Keratinocyte (primary cell): ENCODE data around the gene SFXN2. TPM values are rescaled to one million over a fixed set of nuclear protein-coding genes. Genes with fewer than 3 reads are reported as not detected.

ENCODE experiments used
- DNase-seq: peaks from one replicate; pipeline ENCODE4 v3.0.0-alpha.2; 2011; ENCODE audit warnings: low read depth, missing footprints, low spot score
- FAIRE-seq: peaks from 2 replicates; lab custom pipeline; 2011; peaks lifted over from hg19 to GRCh38; lab: Jason Lieb, UNC
- H2AFZ ChIP-seq: 2 replicates; pipeline ENCODE4 v1.6.0; 2012; ENCODE audit warnings: low read length, control low read depth, inconsistent platforms; ENCODE audit not compliant: control insufficient read depth
- H3K27ac ChIP-seq: 2 replicates; pipeline ENCODE4 v1.5.1; 2011; ENCODE audit warnings: low read length; ENCODE audit not compliant: control insufficient read depth, insufficient read depth
- H3K27me3 ChIP-seq: 3 replicates; pipeline ENCODE4 v1.6.0; 2011; ENCODE audit warnings: low read length; ENCODE audit not compliant: control insufficient read depth, insufficient read depth; ENCODE audit errors: extremely low read depth
- H3K36me3 ChIP-seq, 2 experiments: 2 replicates in 1 of 2; 3 replicates in 1 of 2; pipeline ENCODE4 v1.5.1; 2011; ENCODE audit warnings: low read length in 2 of 2, mild to moderate bottlenecking in 1 of 2; ENCODE audit not compliant: control insufficient read depth in 2 of 2, insufficient read depth in 2 of 2; ENCODE audit errors: extremely low read depth in 1 of 2
- H3K4me1 ChIP-seq: 3 replicates; pipeline ENCODE4 v1.5.1; 2011; ENCODE audit warnings: low read length; ENCODE audit not compliant: control insufficient read depth, insufficient read depth; ENCODE audit errors: extremely low read depth
- H3K4me2 ChIP-seq: 3 replicates; pipeline ENCODE4 v1.6.0; 2011; ENCODE audit warnings: low read depth, low read length; ENCODE audit not compliant: control insufficient read depth, insufficient read depth; ENCODE audit errors: extremely low read depth
- H3K4me3 ChIP-seq, 3 experiments: fragments of 200-600 bp in 1 of 3; sonication (generic) in 1 of 3; 2 replicates in 2 of 3; 3 replicates in 1 of 3; pipeline ENCODE4 v1.5.1; 2011 to 2016; ENCODE audit warnings: low read length in 3 of 3, mild to moderate bottlenecking in 3 of 3, control low read depth in 2 of 3, inconsistent platforms in 1 of 3, low read depth in 1 of 3, mixed read lengths in 1 of 3, mixed run types in 1 of 3, moderate library complexity in 1 of 3; ENCODE audit not compliant: control insufficient read depth in 2 of 3, insufficient read depth in 2 of 3; ENCODE audit errors: extremely low read depth in 1 of 3
- H3K79me2 ChIP-seq: 2 replicates; pipeline ENCODE4 v1.6.0; 2012; ENCODE audit warnings: low read length; ENCODE audit not compliant: control insufficient read depth, insufficient read depth
- H3K9ac ChIP-seq: 3 replicates; pipeline ENCODE4 v1.6.0; 2011; ENCODE audit warnings: low read length; ENCODE audit not compliant: control insufficient read depth, insufficient read depth; ENCODE audit errors: extremely low read depth
- H3K9me1 ChIP-seq: 3 replicates; pipeline ENCODE4 v1.6.0; 2011; ENCODE audit warnings: low read length; ENCODE audit not compliant: control insufficient read depth, insufficient read depth; ENCODE audit errors: extremely low read depth
- H3K9me3 ChIP-seq: 2 replicates; pipeline ENCODE4 v1.5.1; 2012; ENCODE audit warnings: low read depth, low read length; ENCODE audit not compliant: control insufficient read depth
- H4K20me1 ChIP-seq: 3 replicates; pipeline ENCODE4 v1.6.0; 2011; ENCODE audit warnings: low read length; ENCODE audit not compliant: control insufficient read depth, insufficient read depth; ENCODE audit errors: extremely low read depth
- EZH2 ChIP-seq: IDR thresholded peaks from one replicate; pipeline ENCODE4 v1.6.1; 2012; ENCODE audit warnings: inconsistent platforms, mild to moderate bottlenecking, low read length, moderate library complexity
- dilution Hi-C: fragments of 300-500 bp; cut with MboI; formaldehyde crosslinking; loops from one replicate; pipeline ENCODE4 v1.7.0; 2020; ENCODE audit warnings: low sequenced_read_pairs; ENCODE audit not compliant: extremely low pct_ligation_motif_present
- polyA plus RNA-seq, 5 experiments: library from polyadenylated mRNA; depleted of rRNA in 3 of 5; stranded (reverse) in 3 of 5; stranded (forward) in 1 of 5; unstranded in 1 of 5; fragments of >200 nt; gene quantifications; 1 replicate in 1 of 5; 2 replicates in 3 of 5; 3 replicates in 1 of 5; pipeline versions ENCODE4 v1.2.1 to v1.2.3, GENCODE V29; 2011 to 2012; ENCODE audit warnings: missing spikeins in 2 of 5, low read depth in 1 of 5, low replicate concordance in 1 of 5
- TF ChIP-seq, protein P1 (sequence below), 3 experiments: IDR thresholded peaks in 1 of 3; conservative IDR thresholded peaks in 1 of 3; optimal IDR thresholded peaks in 1 of 3; 2 replicates in 2 of 3; 3 replicates in 1 of 3; pipeline versions ENCODE3 to v1.5.1; 2011; ENCODE audit warnings: low read length in 3 of 3, mild to moderate bottlenecking in 3 of 3, moderate library complexity in 2 of 3, control low read depth in 1 of 3, inconsistent platforms in 1 of 3; ENCODE audit not compliant: insufficient read depth in 2 of 3; ENCODE audit errors: extremely low read depth in 1 of 3

The SFXN2 gene
- polyA plus RNA-seq, 1 donor (not counting 4 experiments of a cell fraction or from before 2014, with no cell fraction given) = 5.0 TPM

GRCh38 chr10:102729029-102730026, 14.9 kb downstream of the SFXN2 start:
- Histone ChIP-seq H3K9me3 (no peaks in the 10 kb centered on the region), H3K4me1 (no peaks in the 10 kb centered on the region), H4K20me1 (no peaks in the 10 kb centered on the region), H2AFZ (no peak overlapping the region), H3K27me3 (no peaks in the 10 kb centered on the region), H3K27ac (no peak overlapping the region), H3K36me3 (peaks cover 3 to 20% of the 10 kb centered on the region in 2 experiments), H3K4me3 (no peak overlapping the region), H3K79me2 (no peaks in the 10 kb centered on the region), H3K9me1 (no peaks in the 10 kb centered on the region), H3K9ac (no peak overlapping the region), H3K4me2 (no peak overlapping the region)
- DNase-seq (no peak), FAIRE-seq (no peak)
- TF ChIP-seq EZH2 = no peak
- TF ChIP-seq, protein P1, sequence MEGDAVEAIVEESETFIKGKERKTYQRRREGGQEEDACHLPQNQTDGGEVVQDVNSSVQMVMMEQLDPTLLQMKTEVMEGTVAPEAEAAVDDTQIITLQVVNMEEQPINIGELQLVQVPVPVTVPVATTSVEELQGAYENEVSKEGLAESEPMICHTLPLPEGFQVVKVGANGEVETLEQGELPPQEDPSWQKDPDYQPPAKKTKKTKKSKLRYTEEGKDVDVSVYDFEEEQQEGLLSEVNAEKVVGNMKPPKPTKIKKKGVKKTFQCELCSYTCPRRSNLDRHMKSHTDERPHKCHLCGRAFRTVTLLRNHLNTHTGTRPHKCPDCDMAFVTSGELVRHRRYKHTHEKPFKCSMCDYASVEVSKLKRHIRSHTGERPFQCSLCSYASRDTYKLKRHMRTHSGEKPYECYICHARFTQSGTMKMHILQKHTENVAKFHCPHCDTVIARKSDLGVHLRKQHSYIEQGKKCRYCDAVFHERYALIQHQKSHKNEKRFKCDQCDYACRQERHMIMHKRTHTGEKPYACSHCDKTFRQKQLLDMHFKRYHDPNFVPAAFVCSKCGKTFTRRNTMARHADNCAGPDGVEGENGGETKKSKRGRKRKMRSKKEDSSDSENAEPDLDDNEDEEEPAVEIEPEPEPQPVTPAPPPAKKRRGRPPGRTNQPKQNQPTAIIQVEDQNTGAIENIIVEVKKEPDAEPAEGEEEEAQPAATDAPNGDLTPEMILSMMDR (optimal IDR thresholded peaks at IDR 0.05 in 1 of 3, IDR thresholded peaks at IDR 0.05 in 1 of 3, conservative IDR thresholded peaks at IDR 0.05 in 1 of 3; ENCODE audit: extremely low read depth in 1 of 3, insufficient read depth in 2 of 3, low read length in 3 of 3) = peak; percentile 89 to 99 (median 93)
- dilution Hi-C loops = no loop called here

DNA sequence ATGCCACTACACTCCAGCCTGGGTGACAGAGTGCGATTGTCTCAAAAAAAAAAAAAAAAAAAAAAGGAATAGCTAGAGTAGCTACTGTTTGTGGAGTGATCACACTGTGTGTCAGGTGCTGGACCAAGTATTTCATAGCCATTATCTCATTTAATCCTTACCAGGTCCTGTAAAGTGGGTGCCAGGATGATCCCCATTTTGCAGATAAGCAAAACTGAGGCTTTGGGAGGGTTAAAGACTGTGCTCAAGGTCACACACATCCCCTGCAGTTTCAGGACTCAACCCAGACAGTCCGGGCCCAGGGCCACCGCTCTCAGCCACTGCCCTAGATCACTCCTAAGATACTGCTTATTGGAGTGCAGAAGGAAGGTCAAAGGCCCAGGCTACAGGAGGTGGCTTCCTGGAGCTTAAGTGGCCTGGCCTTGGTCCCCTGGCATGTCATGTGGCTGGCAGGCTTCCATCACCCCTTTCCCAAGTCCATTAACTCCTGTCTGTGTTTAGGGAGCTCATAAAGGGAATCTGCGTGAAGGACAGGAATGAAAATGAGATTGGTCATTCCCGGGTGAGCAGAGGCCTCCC, 16.9 kb downstream of the SFXN2 start:
- dilution Hi-C loops = no loop called here
- Histone ChIP-seq H2AFZ (no peak overlapping the region), H3K9ac (no peak overlapping the region), H3K4me2 (no peak overlapping the region), H3K36me3 (peaks cover 3 to 23% of the 10 kb centered on the region in 2 experiments), H3K4me3 (no peak overlapping the region), H3K9me1 (no peaks in the 10 kb centered on the region), H3K27me3 (no peaks in the 10 kb centered on the region), H4K20me1 (no peaks in the 10 kb centered on the region), H3K27ac (no peak overlapping the region), H3K4me1 (no peaks in the 10 kb centered on the region), H3K9me3 (no peaks in the 10 kb centered on the region), H3K79me2 (no peaks in the 10 kb centered on the region)
- TF ChIP-seq EZH2 = no peak
- TF ChIP-seq, protein P1 (optimal IDR thresholded peaks at IDR 0.05 in 1 of 3, IDR thresholded peaks at IDR 0.05 in 1 of 3, conservative IDR thresholded peaks at IDR 0.05 in 1 of 3; ENCODE audit: extremely low read depth in 1 of 3, insufficient read depth in 2 of 3, low read length in 3 of 3) = no peak
- no peak for DNase-seq
- no peak for FAIRE-seq
